Hepatocyte (in vitro differentiated cells): ENCODE data around the gene IL2RA. TPM values are rescaled to one million over a fixed set of nuclear protein-coding genes. Genes with fewer than 3 reads are reported as not detected.

Source experiments
- DNase-seq: peaks from one replicate; pipeline ENCODE4 v3.0.0-alpha.2; 2016; ENCODE audit warnings: low spot score
- H2AFZ ChIP-seq: fragments of 200-600 bp; sonication (generic); 2 replicates; pipeline ENCODE4 v1.6.0; 2016; ENCODE audit warnings: antibody characterized with exemption, mild to moderate bottlenecking
- H3K27ac ChIP-seq: fragments of 200-600 bp; sonication (generic); 2 replicates; pipeline ENCODE4 v1.5.1; 2016; ENCODE audit warnings: mild to moderate bottlenecking
- H3K27me3 ChIP-seq: fragments of 200-600 bp; sonication (generic); 2 replicates; pipeline ENCODE4 v1.6.1; 2016
- H3K36me3 ChIP-seq: fragments of 200-600 bp; sonication (generic); replicated peaks from 2 replicates; pipeline ENCODE4 v1.5.1; 2016; ENCODE audit warnings: low read depth; ENCODE audit not compliant: insufficient read depth
- H3K4me1 ChIP-seq: fragments of 200-600 bp; sonication (generic); 2 replicates; pipeline ENCODE4 v1.5.1; 2016; ENCODE audit warnings: mild to moderate bottlenecking, moderate library complexity; ENCODE audit not compliant: insufficient read depth
- H3K4me2 ChIP-seq: fragments of 200-600 bp; sonication (generic); 2 replicates; pipeline ENCODE4 v1.6.0; 2016
- H3K4me3 ChIP-seq: fragments of 200-600 bp; sonication (generic); 2 replicates; pipeline ENCODE4 v1.5.1; 2016; ENCODE audit warnings: mild to moderate bottlenecking
- H3K79me2 ChIP-seq: fragments of 200-600 bp; sonication (generic); 2 replicates; pipeline ENCODE4 v1.6.0; 2017; ENCODE audit warnings: mild to moderate bottlenecking
- H3K9me2 ChIP-seq: fragments of 200-600 bp; sonication (generic); replicated peaks from 2 replicates; pipeline ENCODE4 v1.6.0; 2017; ENCODE audit warnings: mild to moderate bottlenecking; ENCODE audit not compliant: insufficient read depth
- H3K9me3 ChIP-seq: fragments of 200-600 bp; sonication (generic); 2 replicates; pipeline ENCODE4 v1.5.1; 2016; ENCODE audit warnings: low read depth, mild to moderate bottlenecking
- H4K20me1 ChIP-seq: fragments of 200-600 bp; sonication (generic); 2 replicates; pipeline ENCODE4 v1.6.0; 2016; ENCODE audit warnings: mild to moderate bottlenecking; ENCODE audit not compliant: insufficient read depth, poor library complexity, severe bottlenecking
- EZH2 ChIP-seq: fragments of 200-600 bp; sonication (generic); IDR thresholded peaks from 2 replicates; pipeline ENCODE4 v1.6.1; 2016; ENCODE audit warnings: antibody characterized with exemption, mild to moderate bottlenecking, borderline replicate concordance
- EZH2phosphoT487 ChIP-seq: fragments of 200-600 bp; sonication (generic); IDR thresholded peaks from one replicate; pipeline ENCODE4 v1.6.1; 2018; ENCODE audit warnings: antibody characterized with exemption, mild to moderate bottlenecking, low read depth, moderate library complexity; ENCODE audit not compliant: unreplicated experiment, severe bottlenecking
- WGBS: methylation state at CpG from one replicate; pipeline ENCODE4 v1.1.6; 2016; ENCODE audit warnings: low lambda C conversion rate; ENCODE audit errors: missing lambda C conversion rate; 5-methylcytosine and 5-hydroxymethylcytosine counted together
- polyA plus RNA-seq: library from polyadenylated mRNA; unstranded; fragments of >200 nt; fragmentation: Nextera tagmentation; extraction: Ambion mirVana; gene quantifications from 2 replicates; pipeline ENCODE4 v1.2.1, GENCODE V29; 2016
- total RNA-seq: library from RNA; depleted of rRNA; stranded (reverse); fragments of >200 nt; gene quantifications from 2 replicates; pipeline ENCODE4 v1.2.3, GENCODE V29; 2014
- TF ChIP-seq, protein P1 (sequence below): fragments of 200-600 bp; sonication (generic); IDR thresholded peaks from 2 replicates; pipeline ENCODE4 v1.5.1; 2016; ENCODE audit warnings: antibody characterized with exemption, mild to moderate bottlenecking; ENCODE audit not compliant: poor library complexity

The IL2RA gene
- total and polyA plus RNA-seq, 2 experiments from 2014 or later, result not detected

DNA sequence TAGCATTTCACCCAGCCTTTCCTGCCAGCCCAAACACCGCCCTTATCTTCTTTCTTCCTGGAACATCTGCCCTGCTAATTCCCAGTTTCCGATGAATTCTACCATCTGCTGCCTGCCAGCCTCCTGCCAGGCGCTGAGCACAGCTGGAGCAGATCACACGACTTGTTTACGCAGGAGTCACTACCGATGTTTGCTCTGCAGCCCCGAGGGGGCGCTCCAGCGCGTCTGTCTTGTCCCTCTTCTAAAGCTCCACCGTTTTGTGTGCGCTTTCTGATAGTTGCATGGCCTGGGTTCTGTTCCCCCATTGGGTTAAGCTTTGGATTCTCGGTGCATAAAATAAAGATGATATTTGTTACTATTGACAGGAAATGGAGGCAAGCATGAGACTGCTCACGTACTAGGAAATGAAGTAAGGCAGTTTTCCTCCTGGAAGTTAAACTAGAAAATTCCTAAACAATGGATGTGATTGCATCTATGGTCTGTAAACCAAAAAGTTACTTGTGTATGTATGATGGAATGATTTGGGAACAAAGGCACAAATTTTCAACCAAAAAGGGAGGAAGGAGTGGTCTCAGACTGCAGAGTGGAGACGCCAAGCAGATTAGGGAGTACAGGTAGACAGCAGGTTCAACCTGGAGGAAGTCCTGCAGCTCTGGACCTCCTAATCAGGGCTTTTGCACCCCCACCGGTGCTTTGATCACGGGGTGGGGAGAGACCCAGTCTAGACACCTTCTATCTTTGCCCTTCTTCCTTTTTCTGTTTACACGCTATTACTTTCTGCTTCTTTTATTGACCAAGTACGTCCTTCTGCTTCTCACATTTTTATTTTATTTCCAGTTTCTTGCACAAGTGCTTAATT lies 24.4 kb upstream of the IL2RA start:
- Histone ChIP-seq H3K9me3 (no peaks in the 10 kb centered on the region), H3K4me1 (peaks cover 13% of the 10 kb centered on the region), H3K4me3 (no peak overlapping the region), H3K79me2 (peaks cover 25% of the 10 kb centered on the region), H3K9me2 (no peaks in the 10 kb centered on the region), H3K4me2 (peak overlapping the region; percentile 56), H4K20me1 (peaks cover 25% of the 10 kb centered on the region), H3K27me3 (peaks cover 22% of the 10 kb centered on the region), H3K36me3 (no peaks in the 10 kb centered on the region), H3K27ac (no peak overlapping the region), H2AFZ (peak overlapping the region; percentile 40)
- WGBS, result 25% methylated on average over 19 of the region's 19 CpGs
- DNase-seq, result peak; percentile 93
- TF ChIP-seq EZH2phosphoT487, result no peak
- TF ChIP-seq, protein P1, sequence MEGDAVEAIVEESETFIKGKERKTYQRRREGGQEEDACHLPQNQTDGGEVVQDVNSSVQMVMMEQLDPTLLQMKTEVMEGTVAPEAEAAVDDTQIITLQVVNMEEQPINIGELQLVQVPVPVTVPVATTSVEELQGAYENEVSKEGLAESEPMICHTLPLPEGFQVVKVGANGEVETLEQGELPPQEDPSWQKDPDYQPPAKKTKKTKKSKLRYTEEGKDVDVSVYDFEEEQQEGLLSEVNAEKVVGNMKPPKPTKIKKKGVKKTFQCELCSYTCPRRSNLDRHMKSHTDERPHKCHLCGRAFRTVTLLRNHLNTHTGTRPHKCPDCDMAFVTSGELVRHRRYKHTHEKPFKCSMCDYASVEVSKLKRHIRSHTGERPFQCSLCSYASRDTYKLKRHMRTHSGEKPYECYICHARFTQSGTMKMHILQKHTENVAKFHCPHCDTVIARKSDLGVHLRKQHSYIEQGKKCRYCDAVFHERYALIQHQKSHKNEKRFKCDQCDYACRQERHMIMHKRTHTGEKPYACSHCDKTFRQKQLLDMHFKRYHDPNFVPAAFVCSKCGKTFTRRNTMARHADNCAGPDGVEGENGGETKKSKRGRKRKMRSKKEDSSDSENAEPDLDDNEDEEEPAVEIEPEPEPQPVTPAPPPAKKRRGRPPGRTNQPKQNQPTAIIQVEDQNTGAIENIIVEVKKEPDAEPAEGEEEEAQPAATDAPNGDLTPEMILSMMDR, result peak; percentile 82

DNA sequence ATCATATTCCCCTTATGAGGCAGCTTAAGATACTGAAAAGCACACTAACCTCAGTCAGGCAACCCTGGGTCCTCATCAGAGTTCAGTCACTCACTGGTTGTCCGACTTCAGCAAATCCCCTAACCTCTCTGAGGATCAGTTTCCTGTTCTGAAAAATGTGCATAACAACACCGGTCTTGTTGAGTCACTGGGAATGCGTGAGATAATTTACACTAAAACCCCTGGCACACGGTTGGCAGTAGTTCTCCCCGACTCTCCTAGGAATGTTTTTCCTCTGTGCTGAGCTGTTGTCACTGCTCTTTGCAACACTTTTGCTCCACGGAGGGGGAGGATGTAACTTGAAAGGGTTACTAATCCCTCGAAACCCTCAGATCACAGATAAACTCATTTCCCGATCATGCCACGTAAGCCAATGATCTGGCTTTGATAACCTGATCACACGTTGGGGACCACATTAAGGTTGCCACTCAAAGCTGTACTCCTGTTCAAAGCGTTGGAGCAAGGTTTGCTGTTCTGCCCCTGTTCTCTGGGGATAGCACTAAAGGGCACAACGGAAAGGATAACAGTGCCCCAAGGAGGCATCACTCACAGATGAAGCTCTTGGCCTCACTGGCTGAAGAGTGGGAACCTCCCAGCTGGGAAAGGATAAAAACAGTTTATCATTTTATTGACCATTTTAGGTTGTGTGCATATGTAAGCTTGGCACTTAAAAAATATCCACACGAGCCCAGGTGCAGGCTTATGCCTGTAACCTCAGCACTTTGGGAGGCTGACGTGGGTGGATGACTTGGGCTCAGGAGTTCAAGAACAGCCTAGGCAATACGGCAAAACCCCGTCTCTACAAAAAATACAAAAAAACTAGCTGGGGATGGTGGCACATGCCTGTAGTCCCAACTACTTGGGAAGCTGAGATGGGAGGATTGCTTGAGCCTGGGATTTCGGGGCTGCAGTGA lies 21.6 kb upstream of the IL2RA start:
- Histone ChIP-seq H3K4me1 (no peaks in the 10 kb centered on the region), H3K9me2 (no peaks in the 10 kb centered on the region), H3K36me3 (no peaks in the 10 kb centered on the region), H4K20me1 (no peaks in the 10 kb centered on the region), H3K4me2 (no peak overlapping the region), H3K27me3 (peaks cover 22% of the 10 kb centered on the region), H3K27ac (no peak overlapping the region), H3K4me3 (no peak overlapping the region), H3K79me2 (no peaks in the 10 kb centered on the region), H2AFZ (no peak overlapping the region), H3K9me3 (no peaks in the 10 kb centered on the region)
- 45% methylated on average over 17 of the region's 17 CpGs for WGBS
- DNase-seq, result no peak
- TF ChIP-seq, protein P1, result no peak
- TF ChIP-seq EZH2 (no peak), EZH2phosphoT487 (no peak)

DNA sequence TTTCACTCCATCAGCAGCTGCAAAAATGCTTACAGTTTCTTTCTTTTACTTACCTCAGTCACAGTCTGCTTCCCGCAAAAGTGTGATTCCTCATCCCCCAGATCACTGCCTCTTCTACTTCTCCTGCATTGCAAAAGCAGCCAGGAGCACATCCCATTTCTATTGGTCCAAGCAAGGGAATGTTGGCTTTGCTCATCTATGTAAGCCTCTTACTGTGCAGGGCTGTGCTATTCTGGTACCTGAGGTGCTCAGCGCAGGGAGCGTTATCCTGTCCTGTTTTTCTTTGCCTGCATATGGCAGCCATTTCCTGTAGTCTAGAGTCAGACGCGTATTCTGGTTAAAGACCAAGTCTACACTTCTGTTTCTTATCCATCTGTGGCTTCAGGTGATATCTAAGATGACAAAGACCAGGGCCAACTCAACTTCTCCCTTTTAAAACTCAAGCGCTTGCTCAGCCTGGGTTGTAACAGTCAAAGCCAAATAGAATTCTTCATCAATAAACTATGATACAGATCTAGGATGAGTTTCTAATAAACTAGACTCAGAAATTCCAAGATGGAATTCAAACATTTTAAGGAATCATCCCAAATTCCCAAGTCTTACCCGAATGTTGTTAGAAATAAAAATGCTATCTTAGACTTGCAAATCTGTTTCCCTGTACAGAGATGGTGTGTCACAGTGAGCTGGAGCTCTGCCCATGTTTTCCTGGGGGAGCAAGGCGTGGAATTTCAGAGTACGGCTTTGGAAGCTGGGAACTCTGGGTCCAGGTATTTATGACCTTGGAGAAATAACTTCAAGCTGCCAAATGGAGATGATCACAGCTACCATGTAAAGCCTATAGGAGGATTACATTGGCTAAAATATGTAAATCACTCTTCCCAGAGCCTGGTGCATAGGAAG lies 20.6 kb upstream of the IL2RA start:
- Histone ChIP-seq H3K4me1 (no peaks in the 10 kb centered on the region), H3K27ac (no peak overlapping the region), H3K4me3 (no peak overlapping the region), H3K36me3 (no peaks in the 10 kb centered on the region), H3K79me2 (no peaks in the 10 kb centered on the region), H2AFZ (no peak overlapping the region), H3K27me3 (peaks cover 22% of the 10 kb centered on the region), H3K9me2 (no peaks in the 10 kb centered on the region), H3K9me3 (no peaks in the 10 kb centered on the region), H3K4me2 (no peak overlapping the region), H4K20me1 (no peaks in the 10 kb centered on the region)
- WGBS, result 72% methylated on average over 9 of the region's 9 CpGs
- TF ChIP-seq EZH2phosphoT487, result no peak
- TF ChIP-seq, protein P1, result no peak
- TF ChIP-seq EZH2, result no peak
- no peak for DNase-seq
